Upper lobe of right lung (tissue), 1 donor: ENCODE measurements around the gene WDR31. TPM values are rescaled to one million over a fixed set of nuclear protein-coding genes. Genes with fewer than 3 reads are reported as not detected.

Source experiments
- ATAC-seq: fragments of 200-7000 bp; cut with Tn5 transposase; one replicate; pipeline ENCODE4 v1.9.1; 2020; ENCODE audit warnings: mild to moderate bottlenecking, moderate library complexity
- DNase-seq: peaks from one replicate; pipeline ENCODE4 v3.0.0-alpha.2; 2020
- H3K27ac ChIP-seq: fragments of 200-600 bp; one replicate; pipeline ENCODE4 v1.8.0; 2022
- H3K27me3 ChIP-seq: fragments of 200-600 bp; one replicate; pipeline ENCODE4 v1.8.0; 2022; ENCODE audit warnings: mild to moderate bottlenecking
- H3K36me3 ChIP-seq: fragments of 200-600 bp; one replicate; pipeline ENCODE4 v1.8.0; 2022
- H3K4me1 ChIP-seq: fragments of 200-600 bp; one replicate; pipeline ENCODE4 v1.8.0; 2022
- H3K4me3 ChIP-seq: fragments of 200-600 bp; one replicate; pipeline ENCODE4 v1.8.0; 2022; ENCODE audit warnings: mild to moderate bottlenecking
- H3K9me3 ChIP-seq: fragments of 200-600 bp; one replicate; pipeline ENCODE4 v1.8.0; 2022
- CTCF ChIP-seq: fragments of 200-600 bp; IDR thresholded peaks from one replicate; pipeline ENCODE4 v1.8.0; 2022; ENCODE audit warnings: antibody characterized with exemption
- intact Hi-C: fragments of 100-400 bp; cut with DNase I; formaldehyde crosslinking; loops from one replicate; pipeline ENCODE4 v1.11.0; 2022
- total RNA-seq: library from RNA; stranded (reverse); fragmentation: NEBNext Ultra II Directional; extraction: Animal tissue kit (Norgen Biotek cat#: 25700); gene quantifications from one replicate; pipeline ENCODE4 v1.2.1, GENCODE V29; 2021
- donor health status: DM: no; HTN: yes; CAD: no; lungs with severe emphysema.

WDR31 gene
- total RNA-seq, 1 donor from 2014 or later: 2.6 TPM

DNA sequence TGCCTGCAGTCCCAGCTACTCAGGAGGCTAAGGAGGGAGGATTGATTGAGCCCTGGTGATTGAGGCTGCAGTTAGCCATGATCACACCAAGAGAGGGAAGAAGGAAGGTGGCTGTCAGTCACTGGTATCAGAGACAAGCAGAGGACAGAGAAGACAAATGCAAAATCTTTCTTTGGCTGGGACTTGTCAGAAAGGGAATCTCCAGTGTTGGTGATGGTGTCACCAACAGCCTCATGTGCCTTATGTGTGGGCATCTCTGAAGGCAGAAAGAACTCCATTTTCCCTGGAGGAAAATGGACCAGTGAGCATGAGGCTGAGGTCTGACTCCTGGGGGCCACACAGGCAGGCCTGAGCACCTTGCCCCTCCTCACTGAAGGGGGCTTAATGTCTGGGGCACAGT is 24.8 kb downstream of the WDR31 start:
- no peak for TF ChIP-seq CTCF

DNA sequence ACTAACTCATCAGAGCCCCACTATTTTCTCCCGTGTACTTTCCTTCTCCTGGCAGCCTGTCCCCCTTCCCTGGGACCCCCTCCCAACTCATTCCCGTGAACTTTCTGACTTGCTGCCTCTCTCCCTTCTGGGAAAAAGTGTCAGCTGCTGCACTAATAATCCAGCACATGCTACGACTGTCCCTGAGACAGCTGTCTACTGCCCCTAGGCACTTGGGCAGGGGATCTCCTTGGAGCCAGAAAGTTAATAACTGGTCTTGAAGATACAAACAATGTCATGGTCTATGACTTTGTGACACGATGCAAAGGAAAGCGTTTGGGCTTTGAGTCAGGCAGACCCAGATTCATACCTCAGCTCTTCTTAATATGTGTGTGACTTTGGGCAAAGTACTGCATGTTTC is 26.8 kb downstream of the WDR31 start:
- H3K36me3 ChIP-seq: no peaks in the 10 kb centered on the region
- no peaks in the 10 kb centered on the region for H3K27me3 ChIP-seq
- intact Hi-C loops: no loop called here
- no peak overlapping the region for H3K4me3 ChIP-seq
- no peaks in the 10 kb centered on the region for H3K4me1 ChIP-seq
- no peaks in the 10 kb centered on the region for H3K9me3 ChIP-seq
- no peak for DNase-seq
- no peak for ATAC-seq
- TF ChIP-seq CTCF: no peak
- H3K27ac ChIP-seq: no peak overlapping the region

More for the DNA sequence above, 24.8 kb downstream of the WDR31 start:
- no peaks in the 10 kb centered on the region for H3K4me1 ChIP-seq
- DNase-seq: no peak
- no peak overlapping the region for H3K4me3 ChIP-seq
- no peak overlapping the region for H3K27ac ChIP-seq
- no peaks in the 10 kb centered on the region for H3K9me3 ChIP-seq
- intact Hi-C loops: no loop called here
- peaks cover 5% of the 10 kb centered on the region for H3K36me3 ChIP-seq
- no peaks in the 10 kb centered on the region for H3K27me3 ChIP-seq
- no peak for ATAC-seq

DNA sequence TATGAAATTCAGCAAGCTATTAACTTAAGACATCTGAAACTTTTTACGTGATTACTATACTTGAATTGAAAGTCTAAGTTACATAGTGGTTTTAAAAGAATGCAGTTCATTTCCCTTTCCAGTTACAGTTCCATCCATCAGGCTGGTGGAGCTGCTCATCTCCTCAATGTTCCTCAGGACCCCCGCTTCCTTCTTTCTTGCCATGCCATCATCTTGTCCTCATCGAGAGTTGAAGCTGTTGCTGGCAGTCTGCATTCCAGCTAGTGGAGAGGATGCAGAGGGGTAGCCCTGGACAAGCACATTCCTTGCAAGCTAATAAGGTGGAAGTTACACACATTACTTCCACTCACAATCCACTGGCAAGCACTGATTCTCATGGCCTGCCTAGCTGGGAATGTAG is 28.1 kb downstream of the WDR31 start:
- no peak for TF ChIP-seq CTCF
- no peak overlapping the region for H3K27ac ChIP-seq
- H3K4me3 ChIP-seq: no peak overlapping the region
- no peaks in the 10 kb centered on the region for H3K4me1 ChIP-seq
- ATAC-seq: no peak
- H3K9me3 ChIP-seq: no peaks in the 10 kb centered on the region
- no peak for DNase-seq
- no peaks in the 10 kb centered on the region for H3K27me3 ChIP-seq
- intact Hi-C loops: no loop called here
- H3K36me3 ChIP-seq: no peaks in the 10 kb centered on the region

DNA sequence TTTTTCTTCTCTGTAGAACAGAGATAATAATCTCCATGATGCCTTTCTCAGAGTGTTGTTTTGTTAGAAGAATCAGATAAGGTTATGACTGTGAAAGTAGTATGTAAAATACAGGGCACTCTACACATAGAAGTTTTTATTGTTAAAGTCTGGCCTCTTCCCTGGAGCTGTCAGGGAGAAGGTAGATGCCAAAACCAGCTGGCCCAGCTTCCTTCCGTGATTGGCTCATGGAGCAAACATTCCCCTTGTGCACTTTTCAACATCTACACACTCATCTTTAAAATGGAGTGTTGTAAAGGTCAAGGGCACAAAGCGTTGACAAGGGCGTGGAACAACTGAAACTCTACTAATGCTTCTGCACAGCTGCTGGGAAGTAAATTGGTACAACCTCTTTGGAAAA is 29.5 kb downstream of the WDR31 start:
- Histone ChIP-seq H3K4me1 (no peaks in the 10 kb centered on the region), H3K4me3 (no peak overlapping the region), H3K9me3 (no peaks in the 10 kb centered on the region), H3K27ac (no peak overlapping the region), H3K36me3 (no peaks in the 10 kb centered on the region), H3K27me3 (no peaks in the 10 kb centered on the region)
- no peak for DNase-seq
- no peak for TF ChIP-seq CTCF
- intact Hi-C loops: no loop called here
- ATAC-seq: no peak

GRCh38 chr9:113309204-113309813 is 30.8 kb downstream of the WDR31 start:
- ATAC-seq (peak; percentile 46), DNase-seq (no peak)

More at GRCh38 chr9:113309204-113309813, 30.8 kb downstream of the WDR31 start:
- Histone ChIP-seq H3K9me3 (no peaks in the 10 kb centered on the region), H3K27ac (no peak overlapping the region), H3K27me3 (no peaks in the 10 kb centered on the region), H3K4me3 (no peak overlapping the region), H3K36me3 (no peaks in the 10 kb centered on the region), H3K4me1 (no peaks in the 10 kb centered on the region)
- TF ChIP-seq CTCF: peak; percentile 59
- intact Hi-C loops: no loop called here
